Transverse colon (tissue), 4 donors: Measurements from ENCODE around the gene SIAE.

Source experiments
- CTCF ChIP-seq, 5 experiments: fragments of 200-600 bp in 3 of 5; fragments of 450-650 bp in 2 of 5; sonication (generic) in 3 of 5; IDR thresholded peaks; 1 replicate in 2 of 5; 2 replicates in 3 of 5; pipeline ENCODE4 v1.5.1; 2016 to 2017; ENCODE audit warnings: antibody characterized with exemption in 5 of 5, inconsistent platforms in 3 of 5, mild to moderate bottlenecking in 2 of 5, moderate library complexity in 1 of 5
- POLR2AphosphoS5 ChIP-seq, 3 donors: sonication (generic); formaldehyde crosslinking; IDR thresholded peaks; one replicate each; pipeline ENCODE4 v1.6.1; 2016; ENCODE audit warnings: antibody characterized with exemption in 3 of 3

- no peak for TF ChIP-seq CTCF (IDR thresholded peaks at IDR 0.05)
- no peak for TF ChIP-seq POLR2AphosphoS5 (IDR thresholded peaks at IDR 0.05)
Measured at GRCh38 chr11:124640666-124641065, 32.9 kb downstream of the SIAE start.
